Central memory CD8-positive, alpha-beta T cell (primary cell): ENCODE data around the gene COMMD4.

Experiments used
- ATAC-seq: fragments of 150-1000 bp; cut with Tn5 transposase; replicated peaks from 2 replicates; pipeline ENCODE4 v1.10.0; 2022; ENCODE audit warnings: mild to moderate bottlenecking, moderate FRiP score, moderate number of reproducible peaks; ENCODE audit not compliant: poor library complexity, severe bottlenecking; ENCODE audit errors: extremely low read depth
- DNase-seq, 2 donors: peaks; one replicate each; pipeline ENCODE4 v3.0.0; 2021; ENCODE audit warnings: low spot score in 2 of 2
- H3K27ac Mint-ChIP-seq: one replicate; pipeline ENCODE4 v1.8.0; 2022; ENCODE audit warnings: low read depth, mild to moderate bottlenecking, moderate library complexity, mixed read lengths
- H3K27me3 Mint-ChIP-seq: one replicate; pipeline ENCODE4 v1.8.0; 2022; ENCODE audit warnings: mixed read lengths
- H3K36me3 Mint-ChIP-seq: one replicate; pipeline ENCODE4 v1.8.0; 2022; ENCODE audit warnings: mild to moderate bottlenecking, moderate library complexity, mixed read lengths; ENCODE audit not compliant: insufficient read depth
- H3K4me1 Mint-ChIP-seq: one replicate; pipeline ENCODE4 v1.8.0; 2022; ENCODE audit warnings: mixed read lengths
- H3K4me3 Mint-ChIP-seq: one replicate; pipeline ENCODE4 v1.8.0; 2022; ENCODE audit warnings: mild to moderate bottlenecking, moderate library complexity, mixed read lengths
- H3K9me3 Mint-ChIP-seq: one replicate; pipeline ENCODE4 v1.8.0; 2022; ENCODE audit warnings: mixed read lengths

The COMMD4 gene

GRCh38 chr15:75352186-75353080 is 16.6 kb downstream of the COMMD4 start:
- ATAC-seq (no peak), DNase-seq (no peak)
- H3K36me3 Mint-ChIP-seq, result peaks cover 29% of the 10 kb centered on the region
- H3K9me3 Mint-ChIP-seq, result no peaks in the 10 kb centered on the region
- peaks cover 20% of the 10 kb centered on the region for H3K4me1 Mint-ChIP-seq
- no peaks in the 10 kb centered on the region for H3K27me3 Mint-ChIP-seq
- H3K4me3 Mint-ChIP-seq, result no peak overlapping the region
- H3K27ac Mint-ChIP-seq, result peak overlapping the region; percentile 49

GRCh38 chr15:75353604-75354003 is 17.7 kb downstream of the COMMD4 start:
- peaks cover 34% of the 10 kb centered on the region for H3K36me3 Mint-ChIP-seq
- DNase-seq, result no peak

GRCh38 chr15:75354454-75354853 is 18.6 kb downstream of the COMMD4 start:
- H3K4me1 Mint-ChIP-seq, result peaks cover 18% of the 10 kb centered on the region
- no peak for DNase-seq
- no peak overlapping the region for H3K4me3 Mint-ChIP-seq
- peak overlapping the region; percentile 25 for H3K27ac Mint-ChIP-seq
- no peak for ATAC-seq
- peaks cover 38% of the 10 kb centered on the region for H3K36me3 Mint-ChIP-seq
- H3K27me3 Mint-ChIP-seq, result no peaks in the 10 kb centered on the region
- H3K9me3 Mint-ChIP-seq, result no peaks in the 10 kb centered on the region

More at GRCh38 chr15:75353604-75354003, 17.7 kb downstream of the COMMD4 start:
- Mint-ChIP-seq H3K27me3 (no peaks in the 10 kb centered on the region), H3K27ac (no peak overlapping the region), H3K4me1 (peaks cover 19% of the 10 kb centered on the region), H3K9me3 (no peaks in the 10 kb centered on the region), H3K4me3 (no peak overlapping the region)
- ATAC-seq, result no peak

GRCh38 chr15:75355369-75355768 is 19.5 kb downstream of the COMMD4 start:
- DNase-seq (no peak), ATAC-seq (no peak)
- Mint-ChIP-seq H3K4me3 (no peak overlapping the region), H3K27me3 (no peaks in the 10 kb centered on the region), H3K36me3 (peaks cover 31% of the 10 kb centered on the region), H3K4me1 (peaks cover 9% of the 10 kb centered on the region), H3K9me3 (no peaks in the 10 kb centered on the region), H3K27ac (no peak overlapping the region)

GRCh38 chr15:75356006-75356405 is 20.1 kb downstream of the COMMD4 start:
- Mint-ChIP-seq H3K27me3 (no peaks in the 10 kb centered on the region), H3K4me3 (no peak overlapping the region), H3K27ac (no peak overlapping the region), H3K4me1 (peaks cover 8% of the 10 kb centered on the region), H3K36me3 (peaks cover 29% of the 10 kb centered on the region), H3K9me3 (no peaks in the 10 kb centered on the region)
- DNase-seq, result no peak
- no peak for ATAC-seq

- Mint-ChIP-seq H3K9me3 (no peaks in the 10 kb centered on the region), H3K4me1 (peaks cover 4% of the 10 kb centered on the region), H3K4me3 (no peak overlapping the region), H3K36me3 (peaks cover 29% of the 10 kb centered on the region), H3K27ac (no peak overlapping the region), H3K27me3 (no peaks in the 10 kb centered on the region)
- DNase-seq (no peak), ATAC-seq (no peak)
These were observed 20.7 kb downstream of the COMMD4 start for GRCh38 chr15:75356517-75356916.

GRCh38 chr15:75357976-75358673 is 22.3 kb downstream of the COMMD4 start:
- no peak overlapping the region for H3K27ac Mint-ChIP-seq

GRCh38 chr15:75358771-75359536 is 23.1 kb downstream of the COMMD4 start:
- H3K27ac Mint-ChIP-seq, result no peak overlapping the region
- ATAC-seq (no peak), DNase-seq (no peak)
- H3K27me3 Mint-ChIP-seq, result no peaks in the 10 kb centered on the region
- H3K4me3 Mint-ChIP-seq, result no peak overlapping the region
- peaks cover 5% of the 10 kb centered on the region for H3K4me1 Mint-ChIP-seq
- peaks cover 25% of the 10 kb centered on the region for H3K36me3 Mint-ChIP-seq
- no peaks in the 10 kb centered on the region for H3K9me3 Mint-ChIP-seq

More at GRCh38 chr15:75357976-75358673, 22.3 kb downstream of the COMMD4 start:
- no peak for DNase-seq
- Mint-ChIP-seq H3K4me3 (no peak overlapping the region), H3K9me3 (no peaks in the 10 kb centered on the region), H3K4me1 (peaks cover 4% of the 10 kb centered on the region), H3K27me3 (no peaks in the 10 kb centered on the region), H3K36me3 (peaks cover 28% of the 10 kb centered on the region)
- ATAC-seq, result no peak

GRCh38 chr15:75359537-75360250 is 23.8 kb downstream of the COMMD4 start:
- no peak overlapping the region for H3K27ac Mint-ChIP-seq
- ATAC-seq, result no peak

GRCh38 chr15:75360391-75360790 is 24.5 kb downstream of the COMMD4 start:
- Mint-ChIP-seq H3K4me1 (peaks cover 13% of the 10 kb centered on the region), H3K36me3 (peaks cover 29% of the 10 kb centered on the region), H3K4me3 (no peak overlapping the region), H3K27me3 (no peaks in the 10 kb centered on the region), H3K9me3 (no peaks in the 10 kb centered on the region), H3K27ac (peak overlapping the region; percentile 23)
- no peak for DNase-seq
- ATAC-seq, result no peak

More at GRCh38 chr15:75359537-75360250, 23.8 kb downstream of the COMMD4 start:
- Mint-ChIP-seq H3K4me3 (no peak overlapping the region), H3K9me3 (no peaks in the 10 kb centered on the region), H3K36me3 (peaks cover 29% of the 10 kb centered on the region), H3K4me1 (peaks cover 12% of the 10 kb centered on the region), H3K27me3 (no peaks in the 10 kb centered on the region)
- no peak for DNase-seq

GRCh38 chr15:75360856-75361255 is 25.0 kb downstream of the COMMD4 start:
- H3K27ac Mint-ChIP-seq, result peak overlapping the region; percentile 23
- no peak for DNase-seq
- peaks cover 13% of the 10 kb centered on the region for H3K4me1 Mint-ChIP-seq
- peaks cover 33% of the 10 kb centered on the region for H3K36me3 Mint-ChIP-seq
- H3K4me3 Mint-ChIP-seq, result no peak overlapping the region
- no peak for ATAC-seq
- H3K9me3 Mint-ChIP-seq, result no peaks in the 10 kb centered on the region
- no peaks in the 10 kb centered on the region for H3K27me3 Mint-ChIP-seq
